ENCODE results near the gene EVPLL.
"Not testable (repeated sequence)": the region's sequence is repeated elsewhere in the genome, so short reads cannot be mapped to it uniquely, and the experiment has no call there.

GRCh38 chr17:18403166-18403565 is 25.6 kb downstream of the EVPLL start:
- not testable (repeated sequence) for TF ChIP-seq CTCF (conservative IDR thresholded peaks at IDR 0.05; ENCODE audit: low read depth, low read length); MAFK (IDR thresholded peaks at IDR 0.05; ENCODE audit: low read depth, low read length); RCOR1 (IDR thresholded peaks at IDR 0.05; ENCODE audit: insufficient replicate concordance, low read length); MXI1 (IDR thresholded peaks at IDR 0.05; ENCODE audit: borderline replicate concordance, low read depth, low read length); POLR2A (IDR thresholded peaks at IDR 0.05; ENCODE audit: low read depth, low read length); CEBPB (IDR thresholded peaks at IDR 0.05; ENCODE audit: low read depth, low read length); SMC3 (IDR thresholded peaks at IDR 0.05; ENCODE audit: low read depth, low read length)
